ENCODE data around the gene GP1BB.
A peak's percentile ranks its signal among the peaks of the same experiment; 100 is the strongest.

Gene GP1BB

DNA sequence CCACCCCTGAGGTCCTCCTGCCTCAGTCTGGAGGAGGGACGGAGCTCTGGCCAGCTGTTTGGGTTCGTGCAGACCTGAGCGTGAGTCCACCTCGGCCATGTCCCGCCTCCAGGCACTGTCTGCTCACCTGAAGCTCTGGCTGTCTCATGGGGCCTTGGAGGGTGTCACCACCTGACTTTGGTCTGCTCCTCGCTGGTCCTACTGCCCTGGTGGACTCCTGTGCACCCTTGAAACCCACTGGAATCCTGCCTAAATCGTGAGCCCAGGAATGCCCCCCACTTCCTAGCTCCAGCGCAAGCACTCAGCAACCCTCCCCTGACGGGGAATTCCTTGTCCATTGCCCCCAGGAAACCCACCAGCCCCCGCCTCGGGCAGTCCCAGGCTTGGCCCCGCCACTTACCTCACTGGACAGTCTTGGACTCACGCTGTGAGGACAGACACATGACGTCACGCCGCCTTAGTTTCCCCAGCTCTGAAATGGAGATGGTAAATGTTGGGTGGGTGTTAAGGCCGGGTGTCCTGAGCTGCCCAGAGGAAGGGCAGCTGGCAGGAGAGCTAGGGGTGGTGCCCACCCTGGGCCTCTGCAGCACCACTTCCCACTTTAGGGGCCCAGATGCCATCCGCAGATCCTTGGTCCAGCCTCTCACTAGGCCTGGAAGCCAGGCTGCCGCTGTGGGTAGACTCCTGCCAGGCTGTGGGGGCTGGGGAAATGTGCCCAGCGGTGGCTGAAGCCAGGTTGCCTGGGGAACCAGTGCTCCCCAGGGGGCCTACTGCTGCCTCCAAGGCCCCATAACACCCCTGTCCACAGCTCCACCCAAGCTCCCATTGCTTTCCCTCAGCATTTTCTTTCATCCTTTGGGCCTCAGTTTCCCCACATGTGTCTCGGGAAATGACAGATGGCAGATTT is 19.1 kb downstream of the GP1BB start:
- DNase-seq (ENCODE audit: low read depth) = no peak

DNA sequence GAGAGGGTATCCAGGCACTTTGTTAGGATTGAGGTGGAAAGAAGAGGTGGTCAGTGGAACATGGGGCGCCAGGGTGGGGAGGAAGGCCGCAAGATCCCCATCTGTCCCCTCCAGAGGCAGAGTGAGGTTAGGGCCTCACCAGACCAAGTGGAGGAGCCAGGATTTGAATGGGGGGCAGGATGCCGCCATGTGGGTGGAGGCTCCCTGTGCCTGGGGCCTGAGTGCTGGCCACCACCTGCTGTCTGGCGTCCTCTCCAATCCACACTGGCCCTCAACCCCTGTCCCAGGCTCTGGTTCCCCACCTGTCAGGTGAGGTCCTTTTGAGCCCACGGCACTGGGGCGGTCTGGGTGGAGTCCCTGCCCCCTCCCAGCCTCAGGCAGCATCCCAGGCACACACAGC is 19.7 kb downstream of the GP1BB start:
- DNase-seq (ENCODE audit: low read depth) = no peak

GRCh38 chr22:19743651-19744050 is 20.3 kb downstream of the GP1BB start:
- no peak for DNase-seq (ENCODE audit: low read depth)

- DNase-seq (ENCODE audit: low read depth) = no peak
Observed at GRCh38 chr22:19744350-19745006, 21.1 kb downstream of the GP1BB start.

DNA sequence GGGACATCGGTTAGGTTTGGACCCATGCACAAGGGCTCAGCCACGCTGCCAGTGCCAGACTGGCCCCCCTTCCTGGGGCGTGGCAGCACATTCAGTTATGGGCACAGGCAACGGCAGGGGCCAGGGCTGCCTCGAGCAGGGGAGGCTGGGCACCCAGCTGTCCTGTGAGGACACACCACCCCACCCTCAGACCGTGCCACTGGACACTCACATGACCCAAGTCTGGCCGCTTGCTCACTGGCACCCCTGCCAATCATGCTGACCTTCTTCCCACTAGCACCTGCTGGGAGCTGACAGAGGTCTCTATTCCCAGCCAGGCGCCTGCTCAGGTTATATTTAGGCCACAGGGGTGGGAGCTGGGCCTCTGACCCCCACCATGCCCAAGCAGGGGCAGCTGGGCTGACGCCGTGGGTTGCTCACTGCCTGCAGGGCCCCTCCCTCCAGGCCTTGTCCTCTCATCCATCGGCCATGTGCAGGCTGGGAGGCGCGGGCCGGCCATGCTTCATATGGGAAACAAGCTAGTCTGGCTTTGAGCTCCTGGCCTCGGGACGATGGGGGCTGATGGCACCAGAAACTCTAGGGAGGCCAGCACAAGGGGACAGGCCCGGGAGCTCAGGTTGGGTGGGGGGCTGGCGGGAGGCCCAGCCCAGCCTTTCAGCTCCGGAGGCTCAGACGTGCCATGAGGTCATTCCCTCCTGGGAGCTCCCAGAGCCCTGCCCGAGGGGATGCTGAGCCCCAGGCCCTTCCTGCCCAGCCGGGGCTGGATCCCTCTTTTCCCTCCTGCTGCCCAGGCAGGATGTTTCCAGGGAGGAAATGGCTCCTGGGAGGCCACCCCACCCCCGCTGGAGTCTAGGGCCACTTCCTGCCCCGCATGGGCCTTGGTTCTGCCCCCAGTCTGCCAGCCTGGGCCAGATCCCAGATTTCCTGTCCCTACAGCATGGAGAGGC is 22.1 kb downstream of the GP1BB start:
- DNase-seq (ENCODE audit: low read depth) = no peak

- no peak for DNase-seq (ENCODE audit: low read depth)
Observed at GRCh38 chr22:19746726-19747125, 23.4 kb downstream of the GP1BB start.

GRCh38 chr22:19747551-19747950 is 24.2 kb downstream of the GP1BB start:
- DNase-seq (ENCODE audit: low read depth) = no peak

GRCh38 chr22:19748139-19748538 is 24.8 kb downstream of the GP1BB start:
- DNase-seq (ENCODE audit: low read depth) = no peak

GRCh38 chr22:19748991-19749664 is 25.8 kb downstream of the GP1BB start:
- no peak for DNase-seq (ENCODE audit: low read depth)

DNA sequence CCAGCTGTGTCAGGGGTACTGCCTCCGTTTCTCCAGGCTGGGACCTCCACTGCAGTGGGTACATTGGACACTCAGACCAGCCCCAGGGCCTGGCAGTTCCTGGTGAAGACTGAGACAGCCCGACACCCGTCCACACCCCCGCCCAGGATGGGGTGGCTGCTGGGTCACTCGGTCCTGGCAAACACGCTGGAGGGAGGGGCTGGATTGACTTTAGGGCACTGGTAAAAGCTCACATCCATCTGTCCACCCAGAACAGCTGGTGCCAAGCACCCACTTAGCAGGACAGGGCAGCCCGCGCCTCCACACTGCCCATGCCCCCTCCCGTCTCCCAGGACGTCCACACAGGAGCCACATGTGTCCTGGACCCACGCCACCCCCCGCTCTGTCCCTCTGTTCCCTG is 26.5 kb downstream of the GP1BB start:
- no peak for DNase-seq (ENCODE audit: low read depth)

- DNase-seq (ENCODE audit: low read depth) = peak; percentile 71
Observed at GRCh38 chr22:19750507-19751490, 27.5 kb downstream of the GP1BB start.

DNA sequence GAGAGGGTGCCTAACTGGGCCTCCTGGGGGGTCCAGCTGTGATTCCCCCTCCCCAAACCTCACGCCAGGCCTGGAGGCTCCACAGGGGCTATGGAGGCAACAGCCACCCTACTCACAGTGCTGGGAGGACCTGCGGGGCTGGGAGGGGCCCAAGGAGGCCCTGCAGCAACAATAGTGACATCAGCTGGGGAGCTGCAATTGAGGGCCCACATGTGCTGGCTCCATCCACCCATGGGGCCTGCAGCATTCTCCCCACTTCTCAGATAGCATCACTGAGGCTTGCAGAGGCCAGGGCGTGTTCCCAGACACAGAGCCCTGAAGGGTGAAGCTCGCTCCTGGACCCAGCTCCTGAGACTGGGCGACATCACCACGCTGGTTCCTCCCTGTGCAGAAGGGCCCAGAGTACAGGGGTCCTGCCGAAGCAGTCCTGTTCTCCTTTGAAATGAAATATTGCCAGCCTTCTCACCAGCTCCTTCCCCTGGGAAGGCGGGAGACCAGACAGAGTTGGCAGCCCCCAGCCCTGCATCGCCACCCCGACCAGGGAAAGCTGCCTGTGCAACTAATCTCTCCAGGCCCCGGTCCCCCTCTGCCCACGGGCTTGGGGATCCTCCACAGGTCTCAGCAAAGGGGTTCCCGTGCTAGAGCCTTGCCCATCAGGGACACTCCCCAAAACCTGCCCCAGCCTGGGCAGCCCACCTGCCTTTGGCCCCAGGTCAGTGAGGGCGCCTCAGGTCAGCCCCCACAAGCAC is 28.3 kb downstream of the GP1BB start:
- no peak for DNase-seq (ENCODE audit: low read depth)

DNA sequence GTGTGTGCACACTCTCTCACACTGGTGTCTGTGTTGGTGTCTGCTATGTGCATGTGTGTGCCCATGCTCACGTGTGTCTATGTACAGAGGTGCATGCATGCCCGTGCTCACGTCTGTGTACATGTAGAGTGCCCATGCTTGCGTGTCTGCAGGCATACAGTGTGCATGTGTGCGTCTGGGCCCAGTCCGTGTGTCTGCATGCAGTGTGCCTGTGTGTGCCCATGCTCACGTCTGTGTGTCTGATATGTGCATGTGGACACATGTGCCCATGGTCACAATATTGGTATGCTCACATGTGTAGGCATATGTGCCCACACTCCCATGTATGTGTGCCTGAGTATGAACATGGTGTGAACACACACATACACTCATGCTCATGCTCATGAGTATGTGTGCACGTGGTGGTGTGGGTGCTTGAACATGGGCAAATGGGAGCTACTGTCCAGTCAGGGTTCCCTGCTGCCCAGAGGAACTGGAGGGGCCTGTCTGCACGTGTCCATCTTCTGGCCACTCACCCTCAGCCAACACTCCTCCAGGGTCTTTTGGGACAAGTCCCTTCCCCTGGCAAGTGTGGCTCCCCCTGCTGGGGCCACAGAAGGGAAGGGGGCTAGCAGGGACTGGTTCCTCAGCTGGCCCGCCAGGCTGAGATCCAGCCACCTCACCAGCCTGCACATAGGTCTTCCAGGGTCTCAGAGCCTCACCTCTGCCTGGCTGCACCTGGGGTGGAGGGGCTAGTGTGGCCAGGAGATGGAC is 29.9 kb downstream of the GP1BB start:
- no peak for DNase-seq (ENCODE audit: low read depth)

- DNase-seq (ENCODE audit: low read depth) = no peak
Observed at GRCh38 chr22:19753996-19754700, 30.8 kb downstream of the GP1BB start.

DNA sequence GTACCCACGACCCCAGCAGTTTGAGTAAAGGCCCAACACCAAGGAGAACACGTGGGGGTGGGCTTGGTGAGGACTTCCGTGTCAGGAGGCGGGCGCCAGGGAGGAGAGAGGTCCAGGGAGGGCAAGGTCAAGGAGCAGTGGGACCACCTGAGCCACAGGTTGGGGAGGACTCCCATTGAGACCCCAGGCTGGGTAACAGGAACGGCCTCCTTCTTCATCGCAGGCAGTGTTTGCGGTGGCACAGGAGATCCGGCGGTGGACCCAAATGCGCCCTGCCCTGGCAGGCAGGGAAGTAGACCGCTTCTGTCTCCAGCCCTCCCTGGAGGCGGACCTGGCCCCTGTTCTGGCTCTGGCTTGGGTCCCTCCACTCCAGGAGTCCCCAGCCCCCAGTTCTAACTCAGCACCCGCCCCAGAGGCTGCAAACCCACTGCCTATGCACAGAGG is 31.4 kb downstream of the GP1BB start:
- no peak for DNase-seq (ENCODE audit: low read depth)

DNA sequence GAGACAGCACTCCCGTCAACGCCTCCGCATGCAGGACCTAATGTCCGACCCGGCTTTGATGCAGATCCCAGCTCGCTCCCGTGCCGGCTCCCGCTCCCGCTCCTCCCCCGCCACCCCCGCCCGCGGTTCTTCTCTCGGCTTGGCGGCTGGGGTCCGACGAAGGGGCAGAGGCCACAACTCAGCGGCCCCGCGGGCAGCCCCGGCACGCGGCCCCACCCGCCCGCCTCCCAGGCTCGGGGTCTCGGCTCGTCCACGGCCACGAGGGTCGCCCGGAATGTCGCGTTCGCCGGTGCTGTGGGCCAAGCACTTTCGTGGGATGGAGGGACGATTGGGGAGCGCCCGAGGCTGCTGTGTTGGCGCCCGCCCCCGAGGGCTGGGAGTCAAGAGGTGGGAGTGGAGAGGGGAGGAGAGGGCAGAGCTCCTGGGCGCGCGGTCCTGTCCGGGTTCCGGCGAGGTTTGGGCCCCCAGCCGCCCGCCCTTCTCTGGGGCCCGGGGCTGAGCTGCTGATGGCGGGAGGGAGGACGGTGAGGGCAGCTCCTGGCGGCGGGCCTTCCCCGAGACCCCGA is 31.9 kb downstream of the GP1BB start:
- no peak for DNase-seq (ENCODE audit: low read depth)

GRCh38 chr22:19755722-19756287 is 32.5 kb downstream of the GP1BB start:
- no peak for DNase-seq (ENCODE audit: low read depth)

All from iris pigment epithelial cell (primary cell).